Smooth muscle cell of the brain vasculature (primary cell): ENCODE measurements around the gene KCTD3.

Source experiments
- DNase-seq: peaks from one replicate; pipeline ENCODE4 v3.0.0-alpha.2; 2012; ENCODE audit warnings: low read depth, low spot score

Gene KCTD3

DNA sequence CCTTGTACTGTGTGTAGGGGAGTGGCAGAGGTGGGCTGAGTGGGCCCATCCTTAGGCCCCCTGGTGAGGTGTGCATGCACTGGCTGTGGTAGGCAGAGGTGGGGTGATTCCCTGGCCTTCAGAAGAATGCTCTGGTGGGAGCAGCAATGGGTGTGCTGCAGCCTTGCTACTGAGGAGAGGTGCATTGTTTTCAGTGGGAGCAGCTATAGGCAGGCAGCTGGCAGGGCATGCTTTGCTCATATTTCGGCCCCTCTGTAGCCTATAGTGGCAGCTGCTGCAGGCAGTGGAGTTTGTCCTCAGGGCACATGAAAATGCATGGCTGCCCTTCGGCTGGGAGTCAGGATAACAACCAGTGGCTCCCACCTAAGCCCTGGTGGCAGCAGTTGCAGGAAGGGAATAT lies 10.1 kb upstream of the KCTD3 start:
- no peak for DNase-seq

DNA sequence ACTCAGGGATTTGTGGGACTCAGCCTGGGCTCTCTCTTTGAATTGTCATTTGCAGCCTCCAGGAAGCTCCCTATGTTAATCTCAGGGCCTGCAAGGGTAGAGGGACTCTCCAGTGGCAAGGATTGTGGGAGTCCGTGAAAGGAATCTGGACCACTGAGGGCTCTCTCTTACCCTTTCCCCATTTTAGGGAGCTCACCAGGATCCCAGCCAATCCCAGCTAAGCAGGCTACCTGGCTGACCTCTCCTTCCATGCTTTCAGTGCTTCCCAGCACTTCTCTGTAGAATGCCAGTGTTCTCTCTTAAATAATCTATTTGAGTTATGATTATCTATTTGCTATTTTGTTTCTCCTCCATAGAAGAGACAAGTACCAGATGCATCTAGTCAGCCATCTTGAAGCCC lies 9.6 kb upstream of the KCTD3 start:
- DNase-seq, result no peak

GRCh38 chr1:215557992-215558626 lies 9.0 kb upstream of the KCTD3 start:
- DNase-seq, result no peak

DNA sequence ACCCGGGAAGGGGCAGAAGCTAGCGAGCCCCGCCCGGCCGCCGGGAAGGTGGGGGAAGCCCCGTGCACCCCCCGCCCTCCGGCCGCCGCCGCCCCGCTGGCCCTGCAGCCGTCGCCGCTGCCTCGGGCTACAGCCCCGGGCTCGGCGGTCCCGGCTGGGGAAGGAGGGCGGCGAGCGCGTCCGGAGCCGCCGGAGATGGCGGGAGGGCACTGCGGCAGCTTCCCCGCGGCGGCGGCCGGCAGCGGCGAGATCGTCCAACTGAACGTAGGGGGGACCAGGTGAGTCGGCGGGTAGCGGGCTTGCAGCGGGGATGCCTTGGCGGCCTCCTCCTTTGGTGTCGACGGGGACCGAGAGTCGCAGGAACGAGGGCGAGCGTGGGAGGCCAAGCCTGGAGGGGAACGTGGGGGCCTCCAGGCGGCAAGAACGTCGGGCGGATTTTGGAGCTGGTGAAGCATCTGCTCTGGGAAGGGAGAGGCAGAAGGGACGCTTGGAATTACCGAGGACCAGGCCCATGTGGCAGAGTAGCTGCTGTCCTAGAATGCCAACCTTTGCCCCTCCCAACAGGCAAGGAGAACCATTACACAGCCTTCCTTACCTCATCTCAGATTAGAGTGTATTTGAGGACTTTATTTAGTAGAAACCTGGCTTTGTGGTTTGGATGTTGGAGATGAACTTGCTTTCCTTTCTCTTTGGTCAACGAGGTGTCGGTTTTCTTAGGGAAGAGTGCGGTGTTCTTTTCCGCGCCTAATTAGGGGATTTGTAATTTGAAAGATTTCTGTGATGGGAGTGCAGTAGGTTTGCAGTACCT lies 591 bp downstream of the KCTD3 start:
- DNase-seq, result peak; percentile 18

- peak; percentile 13 for DNase-seq
These were observed 1.2 kb downstream of the KCTD3 start for GRCh38 chr1:215568299-215568692.

DNA sequence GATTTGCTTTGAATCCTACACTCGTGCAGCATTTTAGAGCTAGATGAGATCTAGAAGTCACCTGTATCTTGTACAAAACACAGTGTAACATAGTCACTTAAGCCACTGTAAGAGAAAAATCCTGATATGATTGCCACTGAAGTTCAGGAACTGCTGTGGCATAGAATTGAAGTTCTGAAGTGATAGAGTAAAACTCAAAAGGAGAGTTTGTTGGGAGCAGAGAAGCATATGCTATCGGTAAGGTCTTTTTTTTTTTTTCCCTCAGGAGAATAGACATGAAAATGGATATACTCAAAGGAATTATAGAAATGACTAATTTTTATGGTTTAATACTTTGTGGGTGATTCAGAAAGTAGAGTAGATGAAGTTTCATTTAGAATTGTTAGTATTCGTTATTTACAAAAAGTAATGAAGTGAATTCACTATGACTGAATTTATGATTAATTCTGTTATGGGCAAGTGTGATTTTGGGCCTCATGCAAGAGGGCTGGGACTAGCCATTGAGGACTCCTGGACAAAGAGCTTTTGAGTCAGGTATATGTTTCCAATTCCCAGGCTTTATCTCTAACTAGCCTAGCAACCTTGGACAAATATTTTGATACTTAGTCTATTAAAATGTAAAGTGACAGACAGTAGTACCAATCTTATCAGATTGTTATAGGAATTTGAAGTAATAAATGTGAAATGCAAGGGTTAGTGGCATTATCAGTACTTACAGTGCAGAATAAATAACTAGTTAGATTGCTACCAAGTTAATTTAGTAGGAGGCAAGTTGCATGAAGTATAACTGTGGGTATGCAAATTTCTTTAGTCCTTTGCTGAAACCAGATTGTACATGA lies 3.1 kb downstream of the KCTD3 start:
- no peak for DNase-seq

GRCh38 chr1:215581896-215582295 lies 14.8 kb downstream of the KCTD3 start:
- no peak for DNase-seq

DNA sequence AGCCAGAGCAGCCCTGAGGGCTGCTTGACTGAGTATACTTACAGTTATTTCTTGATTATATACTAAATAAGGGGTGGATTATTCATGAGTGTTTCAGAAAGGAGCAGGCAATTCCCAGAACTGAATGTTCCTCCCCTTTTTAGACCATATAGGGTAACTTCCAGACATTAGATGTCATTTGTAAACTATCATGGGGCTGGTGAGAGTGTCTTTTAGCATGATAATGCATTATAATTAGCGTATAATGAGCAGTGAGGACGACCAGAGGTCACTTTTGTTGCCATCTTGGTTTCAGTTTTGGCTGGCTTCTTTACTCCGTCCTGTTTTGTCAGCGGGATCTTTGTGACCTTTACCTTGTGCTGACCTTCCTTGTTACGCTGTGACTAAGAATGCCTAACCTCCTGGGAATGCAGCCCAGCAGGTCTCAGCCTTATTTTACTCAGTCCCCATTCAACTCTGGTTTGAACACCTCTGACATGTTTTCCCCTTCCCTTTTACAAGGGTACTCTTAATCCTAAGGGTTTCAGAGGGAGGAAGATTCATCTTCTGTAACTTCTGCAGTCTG lies 16.2 kb downstream of the KCTD3 start:
- no peak for DNase-seq

DNA sequence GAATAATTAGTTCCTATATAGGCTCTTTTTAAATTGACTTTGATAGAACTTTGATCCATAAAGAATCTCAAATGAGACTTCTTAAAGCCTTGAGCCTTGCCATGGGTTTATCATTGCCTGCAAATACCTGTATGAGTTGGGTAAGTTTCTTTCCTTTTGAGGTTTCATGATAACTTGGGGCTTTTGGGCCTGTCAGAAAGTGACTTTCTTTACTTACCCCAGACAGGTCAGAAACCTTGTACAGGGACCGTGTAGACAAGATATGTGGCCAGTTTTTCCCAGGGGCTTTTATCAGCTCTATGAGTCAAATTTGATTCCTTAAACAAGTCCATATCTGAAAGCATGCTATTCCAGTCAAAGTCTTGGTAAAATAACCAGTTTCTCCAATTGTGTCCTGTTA lies 17.3 kb downstream of the KCTD3 start:
- DNase-seq, result no peak

- no peak for DNase-seq
These were observed 22.7 kb downstream of the KCTD3 start for GRCh38 chr1:215589650-215590435.

- DNase-seq, result no peak
These were observed 23.8 kb downstream of the KCTD3 start for GRCh38 chr1:215590779-215591491.

DNA sequence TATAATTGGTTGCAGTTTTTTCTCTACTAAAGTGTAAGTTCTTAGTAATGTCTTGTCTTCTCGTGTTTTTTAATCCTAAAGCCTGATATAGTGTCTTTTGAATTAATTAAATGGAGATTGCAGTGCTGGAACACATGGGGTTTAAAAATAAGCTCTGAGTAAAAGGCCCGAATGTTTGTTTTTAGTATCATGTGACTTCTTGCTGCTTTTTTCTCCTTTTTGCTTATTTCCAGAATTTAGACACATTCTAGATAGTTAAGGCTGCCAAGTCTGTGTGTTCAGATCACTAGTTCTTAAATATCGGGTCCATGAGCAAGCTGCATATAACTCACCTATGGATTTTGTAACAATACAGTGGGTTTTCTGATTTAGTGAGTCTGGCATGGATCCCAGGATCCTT lies 27.5 kb downstream of the KCTD3 start:
- no peak for DNase-seq

- no peak for DNase-seq
These were observed 28.1 kb downstream of the KCTD3 start for GRCh38 chr1:215595231-215595630.

- no peak for DNase-seq
These were observed 30.9 kb downstream of the KCTD3 start for GRCh38 chr1:215597961-215598360.

- no peak for DNase-seq
These were observed 32.4 kb downstream of the KCTD3 start for GRCh38 chr1:215599418-215600074.

DNA sequence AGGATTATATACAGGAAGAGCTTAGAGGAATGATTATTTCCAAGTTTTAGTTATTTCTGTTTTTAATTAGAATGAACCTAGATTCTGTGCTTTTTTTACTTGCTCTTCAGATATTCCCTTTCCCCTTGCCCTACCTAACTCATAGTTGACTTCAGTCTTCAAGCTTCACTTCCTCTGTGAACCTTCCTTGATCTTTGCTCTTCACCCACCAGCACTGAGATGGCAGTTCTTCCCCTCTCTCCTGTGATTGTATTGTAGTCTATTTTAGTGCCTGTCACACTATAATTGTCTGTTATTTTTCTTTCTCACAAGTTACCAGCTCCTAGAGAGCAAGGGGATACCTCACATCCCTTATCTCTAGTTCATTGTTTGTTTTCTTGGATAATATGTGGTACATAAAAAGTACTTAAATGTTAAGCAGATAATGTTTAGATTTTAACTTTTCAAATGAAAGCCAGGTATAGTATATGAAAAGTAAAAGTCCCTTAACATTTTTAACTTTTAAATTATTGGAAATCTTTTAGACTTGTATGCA lies 33.2 kb downstream of the KCTD3 start:
- DNase-seq, result no peak

GRCh38 chr1:215600867-215601266 lies 33.8 kb downstream of the KCTD3 start:
- no peak for DNase-seq

GRCh38 chr1:215601276-215601675 lies 34.2 kb downstream of the KCTD3 start:
- DNase-seq, result no peak

GRCh38 chr1:215603319-215603718 lies 36.2 kb downstream of the KCTD3 start:
- DNase-seq, result no peak
